ENCODE measurements around the gene MLYCD. TPM values are rescaled to one million over a fixed set of nuclear protein-coding genes. Genes with fewer than 3 reads are reported as not detected.

Gene MLYCD
- total and polyA plus RNA-seq, 8 donors: 3.4 to 6.6 (median 4.1) TPM

GRCh38 chr16:83972256-83973008, 73.5 kb downstream of the MLYCD start:
- TF ChIP-seq, protein P1, sequence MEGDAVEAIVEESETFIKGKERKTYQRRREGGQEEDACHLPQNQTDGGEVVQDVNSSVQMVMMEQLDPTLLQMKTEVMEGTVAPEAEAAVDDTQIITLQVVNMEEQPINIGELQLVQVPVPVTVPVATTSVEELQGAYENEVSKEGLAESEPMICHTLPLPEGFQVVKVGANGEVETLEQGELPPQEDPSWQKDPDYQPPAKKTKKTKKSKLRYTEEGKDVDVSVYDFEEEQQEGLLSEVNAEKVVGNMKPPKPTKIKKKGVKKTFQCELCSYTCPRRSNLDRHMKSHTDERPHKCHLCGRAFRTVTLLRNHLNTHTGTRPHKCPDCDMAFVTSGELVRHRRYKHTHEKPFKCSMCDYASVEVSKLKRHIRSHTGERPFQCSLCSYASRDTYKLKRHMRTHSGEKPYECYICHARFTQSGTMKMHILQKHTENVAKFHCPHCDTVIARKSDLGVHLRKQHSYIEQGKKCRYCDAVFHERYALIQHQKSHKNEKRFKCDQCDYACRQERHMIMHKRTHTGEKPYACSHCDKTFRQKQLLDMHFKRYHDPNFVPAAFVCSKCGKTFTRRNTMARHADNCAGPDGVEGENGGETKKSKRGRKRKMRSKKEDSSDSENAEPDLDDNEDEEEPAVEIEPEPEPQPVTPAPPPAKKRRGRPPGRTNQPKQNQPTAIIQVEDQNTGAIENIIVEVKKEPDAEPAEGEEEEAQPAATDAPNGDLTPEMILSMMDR (IDR thresholded peaks at IDR 0.05): no peak
- H3K4me1 ChIP-seq: peaks cover 0 to 6% of the 10 kb centered on the region in 2 donors
- no peak overlapping the region for H3K27ac ChIP-seq
- no peak overlapping the region for H3K4me3 ChIP-seq
- no peaks in the 10 kb centered on the region for H3K36me3 ChIP-seq
- H3K9me3 ChIP-seq: no peaks in the 10 kb centered on the region
- intact Hi-C loops (cut with DNase I): no loop called here
- DNase-seq (no peak), ATAC-seq (no peak)
- peaks cover 0 to 47% of the 10 kb centered on the region in 2 donors for H3K27me3 ChIP-seq

DNA sequence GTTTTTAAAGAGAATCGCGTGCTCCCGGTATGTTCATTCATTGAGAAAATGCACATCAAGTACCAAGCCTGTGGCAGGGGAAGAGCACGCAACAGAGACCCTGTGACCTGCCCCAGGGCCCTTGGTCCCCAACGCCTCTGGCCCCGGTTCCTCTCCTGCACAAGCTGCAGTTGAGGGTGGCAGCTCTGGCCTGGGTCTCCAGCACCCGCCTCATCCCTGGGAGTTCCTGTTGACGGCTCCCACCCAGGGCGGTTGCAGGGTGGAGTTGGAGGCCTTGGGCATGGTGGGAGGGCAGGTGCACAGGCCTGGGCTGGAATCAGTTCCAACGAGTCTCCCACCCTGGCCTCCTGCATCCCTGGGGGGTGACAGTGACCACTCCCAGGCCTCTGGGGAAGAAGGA, 74.2 kb downstream of the MLYCD start:
- TF ChIP-seq, protein P1 (IDR thresholded peaks at IDR 0.05): no peak
- H3K27me3 ChIP-seq: peaks cover 0 to 42% of the 10 kb centered on the region in 2 donors
- intact Hi-C loops (cut with DNase I): no loop called here
- peaks cover 0 to 3% of the 10 kb centered on the region in 2 donors for H3K9me3 ChIP-seq
- DNase-seq: peak in 1 of 4 donors; percentile 66
- ATAC-seq: no peak
- peaks cover 0 to 1% of the 10 kb centered on the region in 2 donors for H3K4me1 ChIP-seq
- H3K4me3 ChIP-seq: no peak overlapping the region
- no peaks in the 10 kb centered on the region for H3K36me3 ChIP-seq
- no peak overlapping the region for H3K27ac ChIP-seq

- TF ChIP-seq, protein P1 (IDR thresholded peaks at IDR 0.05): no peak
- H3K27me3 ChIP-seq: peaks cover 0 to 38% of the 10 kb centered on the region in 2 donors
- H3K4me1 ChIP-seq: no peaks in the 10 kb centered on the region
- H3K27ac ChIP-seq: no peak overlapping the region
- DNase-seq (peak in 1 of 4 donors; percentile 43), ATAC-seq (no peak)
- peaks cover 0 to 10% of the 10 kb centered on the region in 2 donors for H3K9me3 ChIP-seq
- H3K36me3 ChIP-seq: no peaks in the 10 kb centered on the region
- H3K4me3 ChIP-seq: no peak overlapping the region
- intact Hi-C loops (cut with DNase I): no loop called here
Observed at GRCh38 chr16:83973581-83974385, 74.9 kb downstream of the MLYCD start.

DNA sequence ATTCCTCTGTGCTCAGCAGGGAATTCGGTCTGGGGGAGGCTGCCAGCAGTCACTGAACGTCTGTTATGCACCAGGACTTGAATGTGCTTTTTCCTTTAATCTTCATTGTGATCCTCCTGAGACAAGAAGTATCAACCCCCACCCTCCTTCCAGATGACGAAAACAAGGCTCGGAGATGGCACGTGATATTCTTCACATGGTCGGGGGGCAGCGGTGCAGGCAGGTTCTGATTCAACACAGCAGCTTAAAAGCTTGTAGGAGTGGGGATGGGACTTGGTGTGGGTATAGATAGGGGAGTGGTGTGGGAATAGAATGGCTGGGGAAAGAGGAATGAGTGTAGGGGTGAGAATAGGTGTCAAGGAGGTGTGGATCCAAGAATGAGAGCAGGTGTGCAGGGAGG, 75.6 kb downstream of the MLYCD start:
- H3K36me3 ChIP-seq: no peaks in the 10 kb centered on the region
- peaks cover 0 to 31% of the 10 kb centered on the region in 2 donors for H3K27me3 ChIP-seq
- H3K4me3 ChIP-seq: no peak overlapping the region
- no peaks in the 10 kb centered on the region for H3K4me1 ChIP-seq
- DNase-seq (no peak), ATAC-seq (no peak)
- peaks cover 0 to 11% of the 10 kb centered on the region in 2 donors for H3K9me3 ChIP-seq
- TF ChIP-seq, protein P1 (IDR thresholded peaks at IDR 0.05): no peak
- intact Hi-C loops (cut with DNase I): no loop called here
- H3K27ac ChIP-seq: no peak overlapping the region

Data from left lung (tissue), 10 donors.